Spleen (tissue), 11 donors: ENCODE data around the gene RAD51D. TPM values are rescaled to one million over a fixed set of nuclear protein-coding genes. Genes with fewer than 3 reads are reported as not detected.
A peak's percentile ranks its signal among the peaks of the same experiment; 100 is the strongest.

Source experiments
- DNase-seq: peaks from one replicate; pipeline ENCODE4 v3.0.0-alpha.2; 2020
- H3K27ac ChIP-seq, 8 donors: fragments of 200-600 bp; sonication (generic) in 7 of 8; 1 replicate in 4 of 8; 2 replicates in 4 of 8; pipeline versions ENCODE4 v1.5.0 to v1.8.0; 2016 to 2021; ENCODE audit warnings: inconsistent platforms in 4 of 8, mild to moderate bottlenecking in 4 of 8, moderate library complexity in 1 of 8
- H3K27me3 ChIP-seq, 7 donors: fragments of 200-600 bp; sonication (generic) in 6 of 7; replicated peaks in 1 of 7; 1 replicate in 4 of 7; 2 replicates in 3 of 7; pipeline versions ENCODE4 v1.5.0 to v1.8.0; 2016 to 2021; ENCODE audit warnings: inconsistent platforms in 3 of 7, mild to moderate bottlenecking in 1 of 7
- H3K36me3 ChIP-seq, 6 donors: fragments of 200-600 bp; sonication (generic) in 5 of 6; 1 replicate in 4 of 6; 2 replicates in 2 of 6; pipeline versions ENCODE4 v1.5.0 to v1.8.0; 2016 to 2021; ENCODE audit warnings: inconsistent platforms in 2 of 6
- H3K4me1 ChIP-seq, 6 donors: fragments of 200-600 bp; sonication (generic) in 5 of 6; 1 replicate in 3 of 6; 2 replicates in 3 of 6; pipeline versions ENCODE4 v1.5.0 to v1.8.0; 2016 to 2021; ENCODE audit warnings: inconsistent platforms in 3 of 6
- H3K4me3 ChIP-seq, 8 donors: fragments of 200-600 bp; sonication (generic) in 7 of 8; 1 replicate in 4 of 8; 2 replicates in 4 of 8; pipeline versions ENCODE4 v1.5.0 to v1.8.0; 2016 to 2021; ENCODE audit warnings: inconsistent platforms in 4 of 8, mild to moderate bottlenecking in 4 of 8, moderate library complexity in 2 of 8
- H3K9me3 ChIP-seq, 8 donors: fragments of 200-600 bp; sonication (generic) in 7 of 8; 1 replicate in 4 of 8; 2 replicates in 4 of 8; pipeline versions ENCODE4 v1.5.0 to v1.8.0; 2016 to 2021; ENCODE audit warnings: inconsistent platforms in 4 of 8
- CTCF ChIP-seq, 11 experiments: fragments of 200-600 bp in 7 of 11; fragments of 450-650 bp in 4 of 11; sonication (generic) in 4 of 11; IDR thresholded peaks in 8 of 11; conservative IDR thresholded peaks in 3 of 11; 1 replicate in 7 of 11; 2 replicates in 4 of 11; pipeline versions ENCODE4 v1.4.0 to v1.8.0; 2016 to 2021; ENCODE audit warnings: antibody characterized with exemption in 11 of 11, inconsistent platforms in 4 of 11, mild to moderate bottlenecking in 1 of 11
- POLR2A ChIP-seq, 3 donors: fragments of 450-650 bp; IDR thresholded peaks; one replicate each; pipeline ENCODE4 v1.5.1; 2017; ENCODE audit warnings: antibody characterized with exemption in 3 of 3, mild to moderate bottlenecking in 1 of 3
- POLR2AphosphoS5 ChIP-seq, 3 donors: sonication (generic); formaldehyde crosslinking; IDR thresholded peaks; one replicate each; pipeline ENCODE4 v1.5.1; 2017; ENCODE audit warnings: antibody characterized with exemption in 3 of 3
- WGBS, 5 donors: extraction: QIAGEN DNeasy Blood & Tissue Kit in 3 of 5; methylation state at CpG; one replicate each; pipeline versions ENCODE4 v1.1.5 to v1.1.7; 2013 to 2018; 5-methylcytosine and 5-hydroxymethylcytosine counted together
- intact Hi-C: fragments of 100-400 bp; cut with DNase I; formaldehyde crosslinking; loops from one replicate; pipeline ENCODE4 v1.15.0; 2023; ENCODE audit warnings: low total_unique reads
- polyA plus RNA-seq, 3 donors: library from polyadenylated mRNA; stranded (reverse); fragments of 200-250 nt; gene quantifications; one replicate each; pipeline ENCODE4 v1.2.1, GENCODE V29; 2013
- total RNA-seq, 7 donors: library from RNA; depleted of rRNA in 3 of 7; stranded (reverse); fragments of >200 nt in 3 of 7; fragmentation: NEBNext Ultra II Directional in 4 of 7; extraction: Animal tissue kit (Norgen Biotek cat#: 25700) in 4 of 7; gene quantifications; one replicate each; pipeline versions ENCODE4 v1.1.0 to v1.2.1, GENCODE V29; 2016 to 2021
- donor health status: healthy with polysubstance abuse.
- donor health status: DM: no; HTN: no; CAD: no; lungs with moderate emphysema.
- donor health status: DM: no; HTN: no; CAD: no.
- donor health status: Bipolar disorder and iron deficiency.
- donor health status: healthy.
- donor health status: DM: no; HTN: no; CAD: no.
- donor health status: DM: yes; HTN: yes; CAD: no.

The RAD51D gene
- total and polyA plus RNA-seq, 10 donors = 4.0 to 24.1 (median 14.4) TPM

- TF ChIP-seq POLR2AphosphoS5 (IDR thresholded peaks at IDR 0.05) (no peak), CTCF (IDR thresholded peaks at IDR 0.05 in 8 of 11, conservative IDR thresholded peaks at IDR 0.05 in 3 of 11) (no peak), POLR2A (IDR thresholded peaks at IDR 0.05) (no peak)
- Histone ChIP-seq H3K4me1 (peaks cover 0 to 40% (median 17%) of the 10 kb centered on the region in 6 donors), H3K27ac (peak overlapping the region in 7 of 8 donors; percentile 1 to 80 (median 62)), H3K36me3 (no peaks in the 10 kb centered on the region), H3K9me3 (no peaks in the 10 kb centered on the region), H3K4me3 (peak overlapping the region in 1 of 8 donors; percentile 40), H3K27me3 (no peaks in the 10 kb centered on the region)
- intact Hi-C loops = loop anchor here (10.0 kb wide), 1 partner anchor 583 kb away; no protein-coding TSS in a partner anchor
- 37 to 51% (median 42%) methylated on average over 3 of the region's 3 CpGs for WGBS, 5 donors
- peak; percentile 38 for DNase-seq
These were observed 41.7 kb upstream of the RAD51D start for GRCh38 chr17:35161281-35161761.

DNA sequence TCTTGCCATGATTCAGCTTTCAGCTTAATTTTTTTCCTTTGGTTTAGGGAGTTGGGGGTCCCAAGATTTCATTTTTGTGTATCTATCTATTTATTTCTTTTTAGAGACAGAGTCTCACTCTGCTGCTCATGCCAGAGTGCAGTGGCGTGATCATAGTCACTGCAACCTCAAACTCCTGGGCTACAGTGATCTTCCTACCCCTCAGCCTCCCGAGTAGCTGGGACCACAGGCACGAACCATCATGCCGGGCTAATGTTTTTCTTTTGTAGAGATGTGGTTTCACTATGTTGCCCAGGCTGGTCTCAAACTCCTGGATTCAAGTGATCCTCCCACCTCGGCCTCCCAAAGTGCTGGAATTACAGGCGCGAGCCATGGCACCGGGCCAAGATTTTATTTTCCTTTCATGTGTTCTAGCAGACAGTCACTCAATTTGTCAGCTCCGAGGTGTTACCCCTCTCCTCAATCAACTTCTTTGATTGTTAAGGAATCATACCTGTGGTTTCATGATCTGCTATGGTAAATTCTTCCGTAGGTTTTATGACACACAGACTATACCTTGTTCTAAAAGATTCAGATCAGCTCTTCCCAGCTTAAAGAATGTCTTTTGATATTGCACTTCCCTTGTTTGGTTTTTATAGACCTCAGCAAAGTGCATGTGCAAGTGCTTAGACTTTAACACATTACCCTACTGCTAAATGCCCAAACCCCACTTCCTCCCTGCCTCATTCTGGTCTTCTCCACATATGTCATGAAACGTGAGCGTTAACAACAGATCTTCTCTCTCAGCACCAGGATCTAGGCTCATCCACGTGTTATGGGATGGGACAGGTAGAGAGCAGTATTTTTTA, 40.9 kb upstream of the RAD51D start:
- 69 to 79% (median 74%) methylated on average over 12 to 13 of the region's 13 CpGs for WGBS, 5 donors

DNA sequence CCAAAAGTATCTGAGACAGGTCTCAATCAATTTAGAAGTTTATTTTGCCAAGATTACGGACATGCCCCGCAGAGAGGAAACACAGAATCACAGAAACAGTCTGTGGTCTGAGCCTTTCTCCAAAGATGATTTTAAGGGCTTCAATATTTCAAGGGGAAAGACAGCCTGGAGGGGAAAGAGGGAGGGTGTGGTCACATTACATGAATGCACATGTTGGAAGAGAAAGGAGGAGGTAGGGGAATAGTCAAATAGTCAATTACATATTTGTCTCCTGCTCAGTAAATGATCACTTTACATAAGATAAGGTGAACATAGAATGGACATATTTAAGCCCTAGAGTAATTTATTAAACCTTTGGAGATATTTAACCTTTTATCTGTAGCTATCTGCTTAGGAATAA, 40.3 kb upstream of the RAD51D start:
- Histone ChIP-seq H3K4me1 (peaks cover 0 to 40% (median 17%) of the 10 kb centered on the region in 6 donors), H3K36me3 (no peaks in the 10 kb centered on the region), H3K27me3 (no peaks in the 10 kb centered on the region), H3K9me3 (no peaks in the 10 kb centered on the region), H3K4me3 (no peak overlapping the region), H3K27ac (peak overlapping the region in 5 of 8 donors; percentile 28 to 80 (median 71))
- intact Hi-C loops = loop anchor here (10.0 kb wide), 1 partner anchor 585 kb away; no protein-coding TSS in a partner anchor
- no peak for TF ChIP-seq CTCF (IDR thresholded peaks at IDR 0.05 in 8 of 11, conservative IDR thresholded peaks at IDR 0.05 in 3 of 11)
- TF ChIP-seq POLR2A (IDR thresholded peaks at IDR 0.05) = no peak
- no peak for TF ChIP-seq POLR2AphosphoS5 (IDR thresholded peaks at IDR 0.05)
- DNase-seq = no peak
- WGBS, 5 donors = 48 to 90% (median 78%) methylated on average over 2 of the region's 2 CpGs

More for the DNA sequence above, 40.9 kb upstream of the RAD51D start:
- H3K36me3 ChIP-seq = no peaks in the 10 kb centered on the region
- DNase-seq = peak; percentile 38
- H3K4me1 ChIP-seq = peaks cover 0 to 40% (median 17%) of the 10 kb centered on the region in 6 donors
- H3K27me3 ChIP-seq = no peaks in the 10 kb centered on the region
- H3K4me3 ChIP-seq = peak overlapping the region in 1 of 8 donors; percentile 40
- intact Hi-C loops = loop anchor here (10.0 kb wide), 1 partner anchor 584 kb away; no protein-coding TSS in a partner anchor
- no peaks in the 10 kb centered on the region for H3K9me3 ChIP-seq
- no peak for TF ChIP-seq CTCF (IDR thresholded peaks at IDR 0.05 in 8 of 11, conservative IDR thresholded peaks at IDR 0.05 in 3 of 11)
- TF ChIP-seq POLR2A (IDR thresholded peaks at IDR 0.05) = no peak
- TF ChIP-seq POLR2AphosphoS5 (IDR thresholded peaks at IDR 0.05) = peak in 1 of 3 donors; percentile 16
- peak overlapping the region in 6 of 8 donors; percentile 28 to 80 (median 66) for H3K27ac ChIP-seq

DNA sequence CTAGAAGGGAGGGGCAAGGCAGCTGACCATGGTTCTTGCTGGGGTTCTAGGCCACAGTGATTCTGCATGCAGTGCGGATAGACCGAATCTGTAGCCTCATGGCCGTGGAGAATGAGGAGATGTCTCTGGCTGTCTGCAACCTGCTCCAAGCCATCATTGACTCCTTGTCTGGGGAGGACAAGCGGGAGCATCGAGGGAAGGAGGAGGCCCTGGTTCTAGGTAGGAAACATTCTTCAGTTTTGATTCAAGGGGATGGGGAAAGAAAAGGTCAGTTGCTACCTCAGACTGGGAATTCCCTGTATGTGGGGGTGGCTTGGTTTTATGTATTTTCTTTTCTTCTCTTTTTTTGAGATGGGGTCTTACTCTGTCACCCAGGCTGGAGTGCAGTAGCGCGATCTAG, 35.6 kb upstream of the RAD51D start:
- no peak for TF ChIP-seq POLR2A (IDR thresholded peaks at IDR 0.05)
- TF ChIP-seq CTCF (IDR thresholded peaks at IDR 0.05 in 8 of 11, conservative IDR thresholded peaks at IDR 0.05 in 3 of 11) = no peak
- no peak for TF ChIP-seq POLR2AphosphoS5 (IDR thresholded peaks at IDR 0.05)
- intact Hi-C loops = no loop called here
- peaks cover 0 to 13% (median 6%) of the 10 kb centered on the region in 6 donors for H3K4me1 ChIP-seq
- H3K36me3 ChIP-seq = no peaks in the 10 kb centered on the region
- H3K27ac ChIP-seq = no peak overlapping the region
- no peak for DNase-seq
- no peaks in the 10 kb centered on the region for H3K9me3 ChIP-seq
- H3K27me3 ChIP-seq = no peaks in the 10 kb centered on the region
- WGBS, 5 donors = 93 to 97% (median 96%) methylated on average over 7 of the region's 7 CpGs
- H3K4me3 ChIP-seq = no peak overlapping the region
